SK-N-SH (cell line): Measurements from ENCODE around the gene PANK4. TPM values are rescaled to one million over a fixed set of nuclear protein-coding genes. Genes with fewer than 3 reads are reported as not detected.

Source experiments
- CTCF ChIA-PET: fragments of 300-600, 350-600 bp; formaldehyde crosslinking; extraction: SDS; loops from one replicate; lab custom pipeline; 2021; lab: Yijun Ruan, JAX
- POLR2A ChIA-PET: fragments of 350-600 bp; sonication (Branson Sonifier 250); formaldehyde crosslinking; extraction: SDS; loops from one replicate; lab custom pipeline; 2020; ENCODE audit warnings: antibody characterized with exemption, inconsistent platforms; lab: Yijun Ruan, JAX
- DNase-seq: peaks from one replicate; pipeline ENCODE4 v3.0.0; 2012
- H2AFZ ChIP-seq: fragments of 200-600 bp; sonication (generic); 2 replicates; pipeline ENCODE4 v1.8.1; 2016; ENCODE audit warnings: antibody characterized with exemption, mild to moderate bottlenecking, low read depth
- H3F3A ChIP-seq: fragments of 200-600 bp; sonication (generic); replicated peaks from 2 replicates; pipeline ENCODE3; 2016; ENCODE audit warnings: antibody characterized with exemption, mild to moderate bottlenecking; ENCODE audit not compliant: insufficient read depth
- H3K27ac ChIP-seq, 2 experiments: fragments of 200-500 bp in 1 of 2; fragments of 200-600 bp in 1 of 2; sonication (Bioruptor generic) in 1 of 2; sonication (generic), shearing (Covaris generic) in 1 of 2; 2 replicates each; pipeline versions ENCODE4 v1.5.1 to v1.6.1; 2014 to 2016; ENCODE audit warnings: low read depth in 2 of 2, inconsistent platforms in 1 of 2, low read length in 1 of 2, mild to moderate bottlenecking in 1 of 2, mixed read lengths in 1 of 2
- H3K27me3 ChIP-seq: fragments of 200-600 bp; sonication (generic), shearing (Covaris generic); 2 replicates; pipeline ENCODE4 v1.6.1; 2016; ENCODE audit warnings: mixed run types; ENCODE audit not compliant: insufficient read depth
- H3K36me3 ChIP-seq, 2 experiments: fragments of 200-500 bp in 1 of 2; fragments of 200-600 bp in 1 of 2; sonication (Bioruptor generic) in 1 of 2; sonication (generic) in 1 of 2; replicated peaks in 1 of 2; 2 replicates each; pipeline versions ENCODE3 to v1.5.1; 2014 to 2016; ENCODE audit warnings: low read length in 1 of 2, mild to moderate bottlenecking in 1 of 2; ENCODE audit not compliant: insufficient read depth in 2 of 2, control insufficient read depth in 1 of 2
- H3K4me1 ChIP-seq, 2 experiments: fragments of 200-500 bp in 1 of 2; fragments of 200-600 bp in 1 of 2; sonication (Bioruptor generic) in 1 of 2; sonication (generic), shearing (Covaris generic) in 1 of 2; 2 replicates each; pipeline versions ENCODE4 v1.5.1 to v1.6.1; 2014 to 2016; ENCODE audit warnings: low read depth in 1 of 2, low read length in 1 of 2, mixed run types in 1 of 2; ENCODE audit not compliant: insufficient read depth in 2 of 2, control insufficient read depth in 1 of 2
- H3K4me2 ChIP-seq: fragments of 200-600 bp; sonication (generic), shearing (Covaris generic); 2 replicates; pipeline ENCODE4 v1.6.1; 2017; ENCODE audit warnings: mixed run types
- H3K4me3 ChIP-seq, 2 experiments: fragments of 200-500 bp in 1 of 2; fragments of 200-600 bp in 1 of 2; sonication (Bioruptor generic) in 1 of 2; sonication (generic), shearing (Covaris generic) in 1 of 2; 2 replicates each; pipeline versions ENCODE4 v1.5.1 to v1.8.1; 2014 to 2016; ENCODE audit warnings: low read depth in 2 of 2, inconsistent platforms in 1 of 2, low read length in 1 of 2, mild to moderate bottlenecking in 1 of 2, mixed read lengths in 1 of 2, moderate library complexity in 1 of 2
- H3K79me2 ChIP-seq: fragments of 200-600 bp; sonication (generic); 2 replicates; pipeline ENCODE4 v1.8.1; 2017; ENCODE audit warnings: mild to moderate bottlenecking; ENCODE audit not compliant: insufficient read depth
- H3K9ac ChIP-seq: fragments of 200-600 bp; sonication (generic); 2 replicates; pipeline ENCODE4 v1.6.1; 2017; ENCODE audit warnings: mixed run types
- H3K9me2 ChIP-seq: fragments of 200-600 bp; sonication (generic); 2 replicates; pipeline ENCODE4 v1.6.1; 2017; ENCODE audit warnings: mixed run types
- H3K9me3 ChIP-seq: fragments of 200-600 bp; sonication (generic); 2 replicates; pipeline ENCODE4 v1.6.1; 2017; ENCODE audit warnings: mixed run types, mild to moderate bottlenecking, moderate library complexity
- H4K20me1 ChIP-seq: fragments of 200-600 bp; sonication (generic); 2 replicates; pipeline ENCODE4 v1.6.1; 2017; ENCODE audit warnings: mild to moderate bottlenecking, mixed run types; ENCODE audit not compliant: insufficient read depth
- EP300 ChIP-seq, 2 experiments: IDR thresholded peaks; 2 replicates each; pipeline versions ENCODE4 v1.4.0 to v1.6.1; 2012; ENCODE audit warnings: borderline replicate concordance in 1 of 2, low read depth in 1 of 2, low read length in 1 of 2
- FOSL2 ChIP-seq: IDR thresholded peaks from 2 replicates; pipeline ENCODE4 v1.4.0; 2012; ENCODE audit warnings: low read depth, mild to moderate bottlenecking, moderate library complexity, borderline replicate concordance
- FOXJ3 ChIP-seq: sonication (generic); formaldehyde crosslinking; IDR thresholded peaks from 2 replicates; pipeline ENCODE4 v1.5.1; 2020; ENCODE audit warnings: mild to moderate bottlenecking, missing genetic modification reagents
- GATA2 ChIP-seq: sonication (generic); formaldehyde crosslinking; IDR thresholded peaks from 2 replicates; pipeline ENCODE4 v1.5.0; 2020; ENCODE audit warnings: mild to moderate bottlenecking, missing genetic modification reagents
- IRF3 ChIP-seq: fragments of 150-350 bp; IDR thresholded peaks from 2 replicates; pipeline ENCODE4 v1.6.1; 2016; ENCODE audit warnings: mild to moderate bottlenecking, low read depth, low read length
- JUND ChIP-seq: IDR thresholded peaks from 2 replicates; pipeline ENCODE4 v1.4.0; 2012
- MEF2A ChIP-seq: IDR thresholded peaks from 2 replicates; pipeline ENCODE4 v1.4.0; 2012; ENCODE audit warnings: low read depth, borderline replicate concordance
- NRF1 ChIP-seq: IDR thresholded peaks from 2 replicates; pipeline ENCODE4 v1.6.1; 2012; ENCODE audit warnings: low read depth, mild to moderate bottlenecking, low read length
- POLR2AphosphoS5 ChIP-seq: IDR thresholded peaks from 2 replicates; pipeline ENCODE4 v1.6.1; 2012; ENCODE audit warnings: low read depth, low read length
- RAD21 ChIP-seq: IDR thresholded peaks from 2 replicates; pipeline ENCODE4 v1.6.1; 2012; ENCODE audit warnings: mild to moderate bottlenecking, low read length
- RCOR1 ChIP-seq: fragments of 150-350 bp; IDR thresholded peaks from 2 replicates; pipeline ENCODE4 v1.6.1; 2017; ENCODE audit warnings: antibody characterized with exemption, low read length
- SIN3A ChIP-seq: IDR thresholded peaks from 2 replicates; pipeline ENCODE4 v1.6.1; 2012; ENCODE audit warnings: low read depth, mild to moderate bottlenecking, low read length, moderate library complexity, borderline replicate concordance
- SMC3 ChIP-seq: IDR thresholded peaks from 2 replicates; pipeline ENCODE4 v1.6.1; 2012; ENCODE audit warnings: low read depth, low read length, improper control_type of control experiment
- TCF12 ChIP-seq: IDR thresholded peaks from 2 replicates; pipeline ENCODE4 v1.4.0; 2012
- TEAD4 ChIP-seq: IDR thresholded peaks from 2 replicates; pipeline ENCODE4 v1.4.0; 2012; ENCODE audit warnings: mild to moderate bottlenecking, borderline replicate concordance; ENCODE audit not compliant: insufficient read depth
- WGBS: methylation state at CpG from one replicate; pipeline ENCODE4 v1.1.6; 2017; ENCODE audit warnings: low lambda C conversion rate; 5-methylcytosine and 5-hydroxymethylcytosine counted together
- polyA plus RNA-seq, 3 experiments: library from polyadenylated mRNA; depleted of rRNA; stranded (reverse); fragments of >200 nt; gene quantifications; 2 replicates each; pipeline ENCODE4 v1.2.3, GENCODE V29; 2012
- TF ChIP-seq, protein P1 (sequence below): IDR thresholded peaks from 2 replicates; pipeline ENCODE4 v1.4.0; 2012; ENCODE audit warnings: low read depth
- TF ChIP-seq, protein P2 (sequence below): IDR thresholded peaks from 2 replicates; pipeline ENCODE4; 2012
- TF ChIP-seq, protein P3 (sequence below): IDR thresholded peaks from 2 replicates; pipeline ENCODE4 v1.4.0; 2012; ENCODE audit warnings: low read depth, borderline replicate concordance

Gene PANK4
- polyA plus RNA-seq, 1 of the 3 experiments (the other 2 are of a cell fraction): 16.6 TPM

GRCh38 chr1:2480236-2480985, 46.0 kb downstream of the PANK4 start:
- peak; percentile 70 for DNase-seq
- H3K4me1 ChIP-seq: peaks cover 0 to 82% of the 10 kb centered on the region in 2 experiments; a peak in 1 of 4 replicates
- no peaks in the 10 kb centered on the region for H3K27me3 ChIP-seq
- H3F3A ChIP-seq: no peaks in the 10 kb centered on the region
- H3K4me2 ChIP-seq: no peak overlapping the region
- H3K27ac ChIP-seq: peak overlapping the region in 1 of 2 experiments; percentile 96; a peak in 2 of 4 replicates
- no peak overlapping the region for H2AFZ ChIP-seq
- TF ChIP-seq RAD21 (0 out of 2 replicates have a peak, but pooled peaks have one; percentile 14), FOXJ3 (0 out of 2 replicates have a peak, but pooled peaks have one; percentile 40), IRF3 (no peak)
- TF ChIP-seq, all 33 proteins: peak for 2
- WGBS: 53% methylated on average over 6 of the region's 18 CpGs
- no peak overlapping the region for H3K4me3 ChIP-seq
- POLR2A ChIA-PET: interaction anchor here (0.6 to 2.7 kb wide), 8 partner anchors 9 to 66 kb away, joined by 3 to 24 read pairs (median 4); partner anchors contain the start of gene PANK4
- CTCF ChIA-PET: interaction anchor here (0.7 to 3.4 kb wide), 8 partner anchors 9 to 67 kb away, joined by 3 to 26 read pairs (median 6); no protein-coding TSS in a partner anchor
- H4K20me1 ChIP-seq: no peaks in the 10 kb centered on the region
- H3K79me2 ChIP-seq: no peaks in the 10 kb centered on the region
- H3K9me2 ChIP-seq: no peaks in the 10 kb centered on the region
- H3K9me3 ChIP-seq: no peaks in the 10 kb centered on the region
- H3K9ac ChIP-seq: no peak overlapping the region
- no peaks in the 10 kb centered on the region for H3K36me3 ChIP-seq

DNA sequence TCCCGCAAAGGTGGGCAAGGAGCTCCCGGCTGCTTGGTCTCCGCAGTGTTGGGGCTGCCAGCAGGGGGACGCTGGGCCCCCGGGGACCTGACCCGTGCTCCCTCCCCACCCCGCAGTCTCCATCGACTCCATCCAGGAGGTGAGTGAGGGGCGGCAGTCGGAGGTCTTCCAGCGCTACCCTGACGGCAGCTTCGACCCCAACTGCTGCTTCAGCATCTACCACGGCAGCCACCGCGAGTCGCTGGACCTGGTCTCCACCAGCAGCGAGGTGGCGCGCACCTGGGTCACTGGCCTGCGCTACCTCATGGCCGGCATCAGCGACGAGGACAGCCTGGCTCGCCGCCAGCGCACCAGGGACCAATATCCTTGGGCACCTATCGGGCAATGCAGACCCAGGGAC, 46.8 kb downstream of the PANK4 start:
- ChIA-PET CTCF (interaction anchor here (1.3 to 3.4 kb wide), 4 partner anchors 9 to 68 kb away, joined by 3 to 26 read pairs (median 10); no protein-coding TSS in a partner anchor), POLR2A (interaction anchor here (2.1 to 2.7 kb wide), 3 partner anchors 9 to 64 kb away, joined by 7 to 24 read pairs (median 19); partner anchors contain the start of gene PANK4)
- no peak for DNase-seq
- Histone ChIP-seq H3K9me3 (no peaks in the 10 kb centered on the region), H3K79me2 (no peaks in the 10 kb centered on the region), H3K9me2 (no peaks in the 10 kb centered on the region), H3K27ac (peak overlapping the region in 1 of 2 experiments; percentile 96; a peak in 2 of 4 replicates), H3K4me1 (peaks cover 0 to 88% of the 10 kb centered on the region in 2 experiments; a peak in 1 of 4 replicates), H2AFZ (no peak overlapping the region), H3K4me2 (no peak overlapping the region), H3K9ac (no peak overlapping the region), H3K4me3 (no peak overlapping the region), H3K36me3 (no peaks in the 10 kb centered on the region), H3F3A (no peaks in the 10 kb centered on the region), H4K20me1 (no peaks in the 10 kb centered on the region), H3K27me3 (no peaks in the 10 kb centered on the region)
- TF ChIP-seq EP300 (IDR thresholded peaks at IDR 0.05; ENCODE audit: borderline replicate concordance in 1 of 2, low read depth in 1 of 2, low read length in 1 of 2) (no peak), GATA2 (no peak), TEAD4 (no peak), FOSL2 (no peak), SIN3A (no peak), MEF2A (no peak), JUND (no peak), TCF12 (no peak), RCOR1 (no peak), NRF1 (no peak), POLR2AphosphoS5 (no peak), SMC3 (no peak)
- TF ChIP-seq, protein P1, sequence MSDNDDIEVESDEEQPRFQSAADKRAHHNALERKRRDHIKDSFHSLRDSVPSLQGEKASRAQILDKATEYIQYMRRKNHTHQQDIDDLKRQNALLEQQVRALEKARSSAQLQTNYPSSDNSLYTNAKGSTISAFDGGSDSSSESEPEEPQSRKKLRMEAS: no peak
- TF ChIP-seq, protein P2, sequence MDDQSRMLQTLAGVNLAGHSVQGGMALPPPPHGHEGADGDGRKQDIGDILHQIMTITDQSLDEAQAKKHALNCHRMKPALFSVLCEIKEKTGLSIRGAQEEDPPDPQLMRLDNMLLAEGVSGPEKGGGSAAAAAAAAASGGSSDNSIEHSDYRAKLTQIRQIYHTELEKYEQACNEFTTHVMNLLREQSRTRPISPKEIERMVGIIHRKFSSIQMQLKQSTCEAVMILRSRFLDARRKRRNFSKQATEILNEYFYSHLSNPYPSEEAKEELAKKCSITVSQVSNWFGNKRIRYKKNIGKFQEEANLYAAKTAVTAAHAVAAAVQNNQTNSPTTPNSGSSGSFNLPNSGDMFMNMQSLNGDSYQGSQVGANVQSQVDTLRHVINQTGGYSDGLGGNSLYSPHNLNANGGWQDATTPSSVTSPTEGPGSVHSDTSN: no peak
- TF ChIP-seq, protein P3, sequence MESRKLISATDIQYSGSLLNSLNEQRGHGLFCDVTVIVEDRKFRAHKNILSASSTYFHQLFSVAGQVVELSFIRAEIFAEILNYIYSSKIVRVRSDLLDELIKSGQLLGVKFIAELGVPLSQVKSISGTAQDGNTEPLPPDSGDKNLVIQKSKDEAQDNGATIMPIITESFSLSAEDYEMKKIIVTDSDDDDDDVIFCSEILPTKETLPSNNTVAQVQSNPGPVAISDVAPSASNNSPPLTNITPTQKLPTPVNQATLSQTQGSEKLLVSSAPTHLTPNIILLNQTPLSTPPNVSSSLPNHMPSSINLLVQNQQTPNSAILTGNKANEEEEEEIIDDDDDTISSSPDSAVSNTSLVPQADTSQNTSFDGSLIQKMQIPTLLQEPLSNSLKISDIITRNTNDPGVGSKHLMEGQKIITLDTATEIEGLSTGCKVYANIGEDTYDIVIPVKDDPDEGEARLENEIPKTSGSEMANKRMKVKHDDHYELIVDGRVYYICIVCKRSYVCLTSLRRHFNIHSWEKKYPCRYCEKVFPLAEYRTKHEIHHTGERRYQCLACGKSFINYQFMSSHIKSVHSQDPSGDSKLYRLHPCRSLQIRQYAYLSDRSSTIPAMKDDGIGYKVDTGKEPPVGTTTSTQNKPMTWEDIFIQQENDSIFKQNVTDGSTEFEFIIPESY: no peak
- WGBS: 75% methylated on average over 15 of the region's 28 CpGs
